Kidney glomerular epithelial cell (primary cell): ENCODE results near the gene CACNA1C.

Experiments used
- DNase-seq: peaks from one replicate; lab custom pipeline; 2025; lab: John Stamatoyannopoulos, UW

The CACNA1C gene

DNA sequence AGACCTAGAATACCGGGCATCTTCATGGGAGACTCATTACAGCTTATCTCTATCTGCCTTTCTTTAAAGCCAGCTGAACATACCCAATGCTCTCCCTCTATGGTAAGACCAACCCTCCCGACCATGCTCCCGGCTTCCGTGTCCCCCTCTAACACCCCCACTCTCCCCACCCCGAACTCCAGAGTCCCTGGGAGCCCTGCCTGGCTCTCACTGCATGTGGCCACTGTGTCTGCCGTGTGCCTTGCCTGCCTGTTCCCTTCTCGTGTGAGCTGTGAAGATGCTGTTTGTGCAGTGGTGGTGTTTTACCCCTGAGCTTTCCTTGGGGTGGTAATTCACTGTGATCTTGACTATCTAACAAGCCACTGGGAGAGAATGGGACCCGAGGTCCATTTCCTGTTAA lies 595.6 kb downstream of the CACNA1C start:
- DNase-seq: no peak

GRCh38 chr12:2649201-2650030 lies 596.6 kb downstream of the CACNA1C start:
- no peak for DNase-seq

DNA sequence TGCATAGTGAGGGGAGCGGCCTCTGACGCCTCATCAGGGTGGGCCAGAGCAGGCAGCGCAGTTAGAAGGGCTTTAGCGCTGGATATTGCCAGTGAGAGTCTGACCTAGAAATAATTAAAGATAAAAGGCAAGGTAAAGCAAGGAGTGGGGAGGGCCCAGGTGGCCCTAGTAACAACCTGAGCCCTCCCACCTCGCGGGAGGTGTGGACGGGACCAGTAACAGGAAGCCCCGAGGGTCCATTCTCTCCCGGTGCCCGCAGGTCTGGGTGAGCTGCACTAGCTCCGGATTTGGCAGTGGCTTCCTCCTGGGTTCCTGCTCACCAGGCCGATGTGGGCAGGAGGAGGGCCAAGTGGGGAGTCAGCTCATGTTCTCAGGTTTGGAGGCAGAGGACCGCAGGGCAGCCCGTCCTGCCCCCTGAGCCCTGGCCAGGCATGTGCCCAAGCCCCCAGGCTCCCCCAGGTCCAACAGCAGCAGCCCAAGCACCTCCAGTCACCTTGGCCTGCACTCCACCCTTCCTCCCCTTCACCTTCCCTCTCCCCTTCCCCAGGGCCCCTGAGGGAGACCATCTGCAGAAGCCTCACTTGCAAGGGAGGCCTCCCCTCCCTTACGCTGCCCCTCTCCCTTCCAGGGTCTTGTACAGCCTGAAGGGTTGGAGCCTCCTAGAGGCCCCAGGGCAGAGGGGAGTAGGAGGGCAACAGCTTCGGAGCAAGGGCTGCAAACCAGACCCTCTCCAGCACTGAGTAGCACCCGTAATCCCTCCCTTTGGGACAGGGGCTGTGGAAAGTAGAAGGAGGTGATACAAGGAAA lies 597.7 kb downstream of the CACNA1C start:
- no peak for DNase-seq

DNA sequence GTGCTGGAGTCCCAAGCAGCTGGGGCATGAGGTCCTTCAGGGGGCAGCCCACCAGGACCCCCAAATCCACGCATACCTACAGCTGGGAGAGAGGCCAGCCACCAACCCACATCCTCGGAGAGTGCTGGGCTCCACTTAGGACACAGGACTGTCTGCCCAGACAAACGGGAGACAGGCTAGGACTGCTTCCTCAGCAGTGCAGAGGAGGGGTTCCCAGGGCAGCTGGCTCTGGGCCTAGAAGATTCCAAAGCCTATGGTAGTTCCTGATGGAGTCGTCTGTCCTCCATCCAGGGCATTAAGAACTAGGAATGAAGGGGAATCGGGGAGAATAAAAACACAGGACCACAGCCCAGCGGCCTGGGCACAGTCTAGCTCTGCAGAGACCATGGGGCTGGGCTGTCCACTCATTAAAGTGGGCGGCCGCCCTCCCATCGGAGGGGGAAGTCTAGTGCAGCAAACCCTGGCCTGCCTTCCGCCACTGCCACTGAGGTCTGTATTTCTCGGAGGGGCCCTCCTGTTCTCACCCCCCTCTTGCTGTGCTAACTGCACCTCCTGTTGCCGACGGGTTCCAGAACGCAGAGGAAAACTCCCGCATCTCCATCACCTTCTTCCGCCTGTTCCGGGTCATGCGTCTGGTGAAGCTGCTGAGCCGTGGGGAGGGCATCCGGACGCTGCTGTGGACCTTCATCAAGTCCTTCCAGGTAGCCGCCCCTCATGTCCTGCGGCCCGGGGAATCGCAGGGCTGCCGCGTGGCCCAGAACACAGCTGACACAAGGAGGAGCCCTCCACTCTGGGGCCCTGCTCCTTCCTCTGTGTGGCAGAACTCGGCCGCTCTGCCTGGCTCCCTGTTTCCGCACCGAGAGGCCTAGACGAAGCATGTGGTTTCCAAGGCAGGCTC lies 598.5 kb downstream of the CACNA1C start:
- no peak for DNase-seq

DNA sequence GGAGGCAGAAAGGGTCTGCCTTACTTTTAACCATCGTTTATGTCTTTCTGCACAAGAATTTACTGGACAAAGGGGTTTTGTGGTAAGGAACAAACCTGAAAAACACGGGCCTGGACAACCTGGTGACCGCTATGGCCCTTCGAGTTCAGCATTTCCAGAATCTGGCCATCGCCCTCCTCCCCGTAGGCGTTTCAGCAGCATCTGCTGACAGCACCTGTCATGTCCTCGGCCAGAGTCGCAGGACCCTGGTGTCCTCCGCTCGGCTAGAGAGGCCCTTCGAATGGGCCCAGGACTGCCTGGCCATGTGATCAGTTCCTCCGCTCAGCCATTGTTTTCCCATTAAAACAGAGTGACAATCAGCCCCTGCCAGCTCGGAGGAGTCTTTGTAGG lies 599.2 kb downstream of the CACNA1C start:
- DNase-seq: no peak

GRCh38 chr12:2652401-2653081 lies 599.8 kb downstream of the CACNA1C start:
- no peak for DNase-seq

- no peak for DNase-seq
These were observed 600.7 kb downstream of the CACNA1C start for GRCh38 chr12:2653461-2653965.

- no peak for DNase-seq
These were observed 601.5 kb downstream of the CACNA1C start for GRCh38 chr12:2654311-2654710.

DNA sequence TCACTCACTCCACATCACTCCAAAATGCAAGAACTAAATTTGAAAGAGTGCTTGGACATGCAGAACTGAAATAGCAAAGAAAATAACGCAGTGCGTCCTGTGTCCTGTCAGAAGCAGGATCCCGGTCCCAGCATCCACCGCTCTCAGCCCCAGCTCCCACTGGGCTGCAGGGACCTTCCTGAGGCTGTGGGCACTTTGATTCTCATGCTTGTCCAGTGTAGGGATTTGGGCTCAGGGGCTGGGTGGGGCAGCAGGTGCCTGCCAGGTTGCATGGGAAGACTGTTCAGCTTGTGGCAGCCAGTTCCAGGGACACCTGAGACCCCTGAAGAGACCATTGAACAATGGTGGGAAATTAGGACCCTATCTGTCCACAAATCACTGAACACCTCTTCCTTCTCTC lies 602.0 kb downstream of the CACNA1C start:
- no peak for DNase-seq

DNA sequence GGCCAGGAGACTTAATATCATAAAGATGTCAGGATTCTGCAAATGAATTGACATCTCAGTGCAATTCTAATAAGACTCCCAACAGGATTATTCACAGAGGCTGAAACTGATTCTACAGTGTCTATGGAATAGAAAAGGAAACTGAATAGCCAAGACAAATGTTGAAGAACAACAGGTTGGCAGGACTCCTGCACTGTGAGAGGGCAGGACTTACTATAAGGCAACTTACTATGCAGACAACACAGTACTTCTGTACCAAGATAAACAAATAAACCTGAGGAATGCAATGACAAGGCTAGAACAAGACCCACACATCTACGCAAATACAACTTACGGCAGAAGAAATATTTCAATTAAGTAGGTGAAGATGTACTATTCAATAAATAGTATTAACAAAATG lies 609.7 kb downstream of the CACNA1C start:
- no peak for DNase-seq

DNA sequence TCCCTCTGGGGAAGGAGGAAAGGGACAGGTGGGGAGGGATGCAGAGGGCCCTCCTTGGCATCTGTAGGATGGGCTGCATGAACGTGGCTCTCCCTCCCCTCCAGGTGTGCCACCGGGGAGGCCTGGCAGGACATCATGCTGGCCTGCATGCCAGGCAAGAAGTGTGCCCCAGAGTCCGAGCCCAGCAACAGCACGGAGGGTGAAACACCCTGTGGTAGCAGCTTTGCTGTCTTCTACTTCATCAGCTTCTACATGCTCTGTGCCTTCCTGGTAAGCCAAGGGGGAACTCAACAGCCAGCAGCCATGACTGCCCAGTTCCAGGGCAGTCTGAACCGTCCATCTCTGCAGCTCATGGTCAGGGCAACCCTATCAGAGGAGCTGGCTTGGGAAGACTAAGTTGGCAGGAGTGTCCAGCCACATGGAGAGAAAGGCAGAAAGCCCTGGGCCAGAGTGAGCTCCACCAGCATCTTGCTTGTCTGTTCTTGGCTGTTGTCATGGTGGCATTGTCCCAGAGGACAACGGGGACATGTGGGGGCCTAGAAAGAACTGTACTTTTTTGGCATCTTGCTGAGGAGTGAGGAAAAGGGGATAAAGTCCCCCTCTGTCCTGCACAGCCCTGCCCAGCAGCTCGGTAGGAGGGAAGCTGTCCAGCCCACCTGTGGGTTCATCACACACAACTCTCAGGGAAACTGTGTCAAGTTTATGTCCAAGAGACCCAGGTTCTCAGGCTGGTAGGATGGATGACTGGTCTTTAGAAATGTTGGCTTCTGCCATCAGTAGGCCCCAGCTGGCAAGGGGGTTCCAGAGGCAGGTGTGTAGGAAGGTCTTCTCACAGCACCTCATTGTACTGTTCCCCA lies 612.2 kb downstream of the CACNA1C start:
- no peak for DNase-seq

DNA sequence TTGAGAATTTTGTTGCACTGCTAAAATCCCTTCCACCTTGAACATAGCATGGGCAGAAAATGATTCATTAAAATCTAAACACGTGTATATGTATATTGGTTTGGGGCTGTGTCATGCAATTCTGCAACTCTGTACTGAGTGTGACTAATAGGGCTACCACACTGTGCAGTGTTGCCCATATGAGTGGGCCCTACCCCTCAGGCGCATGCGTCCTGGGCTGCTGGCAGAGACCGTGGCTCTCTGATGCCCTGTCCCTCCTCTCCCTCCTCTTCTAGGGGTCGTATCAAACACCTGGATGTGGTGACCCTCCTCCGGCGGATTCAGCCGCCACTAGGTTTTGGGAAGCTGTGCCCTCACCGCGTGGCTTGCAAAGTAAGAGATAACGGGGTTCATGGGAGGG lies 613.6 kb downstream of the CACNA1C start:
- DNase-seq: no peak

DNA sequence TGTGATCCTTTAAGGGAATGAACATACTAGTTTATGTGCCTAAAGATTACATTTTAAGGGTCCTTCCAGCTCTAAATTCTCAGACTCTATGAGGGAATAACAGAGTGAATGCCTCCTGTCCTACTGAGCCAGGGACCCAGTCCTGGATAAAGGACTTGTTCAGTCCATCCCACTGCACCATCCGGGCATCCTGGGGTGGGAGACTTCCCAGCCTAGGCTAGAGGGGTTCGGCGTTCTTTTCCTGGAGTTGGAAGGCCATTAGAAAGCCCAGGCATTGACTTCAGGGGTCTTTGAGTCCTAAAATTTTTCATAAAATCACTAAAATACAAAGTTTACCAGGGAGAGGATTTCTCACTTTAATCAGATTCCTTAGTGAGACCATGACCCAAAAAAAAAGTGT lies 614.1 kb downstream of the CACNA1C start:
- DNase-seq: no peak

DNA sequence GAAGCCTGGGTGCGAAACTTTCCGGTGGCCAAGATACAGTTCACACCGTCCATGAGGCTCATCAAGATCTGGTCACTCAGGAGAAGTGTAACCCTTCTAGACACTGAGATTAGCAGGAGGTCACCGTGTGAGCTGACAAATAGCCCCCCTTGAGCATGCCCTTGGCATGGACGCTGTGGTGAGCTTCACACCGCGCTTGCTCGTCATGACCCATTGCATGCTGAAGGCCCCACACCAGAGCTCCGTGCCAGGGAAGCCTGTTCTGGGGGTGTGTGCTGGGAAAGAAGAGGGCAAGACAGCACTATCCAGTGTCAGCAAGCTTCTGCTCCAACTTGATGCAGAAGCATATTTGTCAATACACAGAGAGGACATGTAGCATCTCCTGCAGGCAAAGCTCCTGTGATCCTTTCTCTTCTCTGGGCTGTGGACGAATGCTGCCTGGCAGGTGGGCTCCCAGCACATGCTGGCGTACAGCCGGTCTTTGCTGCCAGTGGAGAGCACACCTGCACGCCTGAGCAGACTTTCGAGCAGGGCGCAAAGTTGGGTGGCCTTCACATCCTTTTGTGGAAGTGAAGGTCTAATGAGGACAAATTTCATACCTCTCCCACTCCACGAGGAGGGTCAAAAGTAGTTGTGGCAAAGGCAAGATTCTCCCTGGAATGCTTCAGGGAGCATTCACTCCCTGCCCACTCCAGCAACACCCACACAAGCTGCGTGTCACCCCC lies 615.1 kb downstream of the CACNA1C start:
- DNase-seq: no peak

DNA sequence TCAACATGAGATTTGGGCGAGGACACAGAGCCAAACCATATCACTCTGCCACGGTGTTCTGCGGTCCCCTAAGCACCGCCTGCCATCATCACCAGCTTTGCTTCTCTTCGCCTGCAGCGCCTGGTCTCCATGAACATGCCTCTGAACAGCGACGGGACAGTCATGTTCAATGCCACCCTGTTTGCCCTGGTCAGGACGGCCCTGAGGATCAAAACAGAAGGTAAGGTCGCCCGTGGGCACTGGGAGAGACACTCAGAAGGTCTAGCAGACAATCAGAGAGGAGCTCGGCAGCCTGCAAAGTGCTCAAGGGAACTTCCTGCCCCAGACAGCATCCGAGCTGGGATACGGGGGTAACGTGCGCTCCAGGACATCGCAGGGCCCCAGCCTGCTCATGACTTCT lies 616.0 kb downstream of the CACNA1C start:
- no peak for DNase-seq

- DNase-seq: no peak
These were observed 616.8 kb downstream of the CACNA1C start for GRCh38 chr12:2669560-2669959.

DNA sequence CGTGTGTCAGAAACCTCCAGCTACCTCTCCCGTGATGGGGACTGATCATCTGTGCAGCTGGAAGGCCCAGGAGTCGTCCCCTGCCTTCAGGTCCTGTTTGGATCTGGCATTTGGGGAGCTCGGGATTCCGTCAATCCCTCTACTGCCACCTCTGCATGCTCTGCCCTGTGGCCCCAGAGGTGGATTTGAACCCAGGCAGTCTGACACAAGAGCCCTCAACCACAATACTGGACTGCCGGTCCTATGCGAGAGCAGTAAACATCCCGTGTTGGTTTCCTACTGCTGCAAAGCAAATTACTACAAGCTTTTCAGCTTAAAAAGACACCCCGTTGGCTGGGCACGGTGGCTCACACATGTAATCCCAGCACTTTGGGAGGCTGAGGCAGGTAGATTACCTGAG lies 620.1 kb downstream of the CACNA1C start:
- DNase-seq: no peak

- no peak for DNase-seq
These were observed 621.4 kb downstream of the CACNA1C start for GRCh38 chr12:2673966-2674810.

DNA sequence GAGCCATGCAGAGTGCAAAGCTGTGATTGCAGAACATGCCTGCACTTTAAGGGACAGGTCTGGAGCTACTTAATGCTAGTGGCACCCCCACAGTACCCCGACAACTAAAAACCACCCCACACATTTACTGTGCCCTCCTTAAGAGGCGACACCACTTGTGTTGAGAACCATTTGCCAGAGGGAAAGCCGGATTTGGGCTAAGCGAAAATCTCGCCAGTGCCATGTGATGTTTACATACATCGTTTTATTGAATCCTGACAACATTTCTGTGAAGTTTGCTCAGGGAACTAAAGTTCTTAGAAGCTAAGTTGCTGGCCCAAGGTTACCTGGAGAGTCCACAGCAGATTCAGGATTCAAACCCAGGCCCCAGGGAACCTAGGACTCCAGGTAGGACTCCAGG lies 623.0 kb downstream of the CACNA1C start:
- no peak for DNase-seq
